Prostate gland (tissue), 2 donors: ENCODE results near the gene POLR3B. TPM values are rescaled to one million over a fixed set of nuclear protein-coding genes. Genes with fewer than 3 reads are reported as not detected.

Experiments used
- DNase-seq: peaks from one replicate; pipeline ENCODE4 v3.0.0-alpha.2; 2019; ENCODE audit warnings: low spot score
- H3K27ac ChIP-seq, 2 donors: fragments of 200-600 bp; sonication (generic); 2 replicates each; pipeline ENCODE4 v1.5.1; 2017 to 2019
- H3K27me3 ChIP-seq: fragments of 200-600 bp; sonication (generic); replicated peaks from 2 replicates; pipeline ENCODE4 v1.5.1; 2019; ENCODE audit not compliant: insufficient read depth
- H3K36me3 ChIP-seq, 2 donors: fragments of 200-600 bp; sonication (generic); 1 replicate in 1 of 2; 2 replicates in 1 of 2; pipeline versions ENCODE4 v1.5.1 to v1.8.1; 2017 to 2019
- H3K4me1 ChIP-seq: fragments of 200-600 bp; sonication (generic); replicated peaks from 2 replicates; pipeline ENCODE4 v1.5.1; 2019
- H3K4me3 ChIP-seq, 2 donors: fragments of 200-600 bp; sonication (generic); 2 replicates each; pipeline ENCODE4 v1.5.1; 2017 to 2019
- H3K9me3 ChIP-seq: fragments of 200-600 bp; sonication (generic); 2 replicates; pipeline ENCODE4 v1.5.1; 2017
- CTCF ChIP-seq, 4 experiments: fragments of 200-600 bp in 2 of 4; fragments of 450-650 bp in 2 of 4; sonication (generic) in 2 of 4; IDR thresholded peaks; 1 replicate in 3 of 4; 2 replicates in 1 of 4; pipeline ENCODE4 v1.5.1; 2016 to 2019; ENCODE audit warnings: antibody characterized with exemption in 4 of 4, mild to moderate bottlenecking in 2 of 4, moderate library complexity in 2 of 4
- POLR2A ChIP-seq: fragments of 450-650 bp; IDR thresholded peaks from one replicate; pipeline ENCODE4 v1.6.1; 2016; ENCODE audit warnings: antibody characterized with exemption, mild to moderate bottlenecking
- POLR2AphosphoS5 ChIP-seq: sonication (generic); formaldehyde crosslinking; IDR thresholded peaks from one replicate; pipeline ENCODE4 v1.6.1; 2017; ENCODE audit warnings: antibody characterized with exemption
- WGBS: methylation state at CpG from one replicate; pipeline ENCODE4 v1.1.5; 2018; 5-methylcytosine and 5-hydroxymethylcytosine counted together
- intact Hi-C: fragments of 100-400 bp; cut with DNase I; formaldehyde crosslinking; loops from one replicate; pipeline ENCODE4 v1.14.2; 2022
- total RNA-seq, 2 donors: library from RNA; depleted of rRNA; stranded (reverse); fragments of >200 nt; gene quantifications; one replicate each; pipeline ENCODE4 v1.1.0, GENCODE V29; 2016

The POLR3B gene
- total RNA-seq, 2 donors from 2014 or later: 8.6 to 9.5 TPM

GRCh38 chr12:106360400-106360994 is 2.9 kb downstream of the POLR3B start:
- Histone ChIP-seq H3K27me3 (no peaks in the 10 kb centered on the region), H3K36me3 (no peaks in the 10 kb centered on the region), H3K9me3 (no peaks in the 10 kb centered on the region), H3K4me1 (peaks cover 5% of the 10 kb centered on the region), H3K4me3 (no peak overlapping the region), H3K27ac (no peak overlapping the region)
- no peak for DNase-seq
- intact Hi-C loops: no loop called here
- 90% methylated on average over 5 of the region's 5 CpGs for WGBS
- TF ChIP-seq CTCF (IDR thresholded peaks at IDR 0.05) (no peak), POLR2AphosphoS5 (no peak), POLR2A (no peak)

- no peaks in the 10 kb centered on the region for H3K9me3 ChIP-seq
- intact Hi-C loops: no loop called here
- 87% methylated on average over 4 of the region's 4 CpGs for WGBS
- DNase-seq: no peak
- no peak overlapping the region for H3K4me3 ChIP-seq
- no peaks in the 10 kb centered on the region for H3K36me3 ChIP-seq
- H3K27me3 ChIP-seq: no peaks in the 10 kb centered on the region
- peaks cover 5% of the 10 kb centered on the region for H3K4me1 ChIP-seq
- TF ChIP-seq POLR2AphosphoS5 (no peak), CTCF (IDR thresholded peaks at IDR 0.05) (no peak), POLR2A (no peak)
- H3K27ac ChIP-seq: no peak overlapping the region
These were observed 5.4 kb downstream of the POLR3B start for GRCh38 chr12:106362971-106363370.

GRCh38 chr12:106364261-106364660 is 6.7 kb downstream of the POLR3B start:
- Histone ChIP-seq H3K36me3 (no peaks in the 10 kb centered on the region), H3K27ac (no peak overlapping the region), H3K9me3 (no peaks in the 10 kb centered on the region), H3K4me3 (no peak overlapping the region), H3K27me3 (no peaks in the 10 kb centered on the region), H3K4me1 (peaks cover 5% of the 10 kb centered on the region)
- intact Hi-C loops: no loop called here
- no peak for DNase-seq
- WGBS: 97% methylated on average over 4 of the region's 4 CpGs
- TF ChIP-seq POLR2AphosphoS5 (no peak), POLR2A (no peak), CTCF (IDR thresholded peaks at IDR 0.05) (no peak)

- H3K27me3 ChIP-seq: no peaks in the 10 kb centered on the region
- no peak for TF ChIP-seq POLR2AphosphoS5
- TF ChIP-seq CTCF (IDR thresholded peaks at IDR 0.05): no peak
- no peak for TF ChIP-seq POLR2A
- no peak overlapping the region for H3K27ac ChIP-seq
- no peaks in the 10 kb centered on the region for H3K4me1 ChIP-seq
- no peak overlapping the region for H3K4me3 ChIP-seq
- no peak for DNase-seq
- peaks cover 0 to 4% of the 10 kb centered on the region in 2 donors for H3K36me3 ChIP-seq
- no peaks in the 10 kb centered on the region for H3K9me3 ChIP-seq
- intact Hi-C loops: no loop called here
- 92% methylated on average over 6 of the region's 6 CpGs for WGBS
These were observed 12.2 kb downstream of the POLR3B start for GRCh38 chr12:106369624-106370346.

GRCh38 chr12:106378788-106379187 is 21.2 kb downstream of the POLR3B start:
- no peak for TF ChIP-seq CTCF (IDR thresholded peaks at IDR 0.05)
- no peak for TF ChIP-seq POLR2AphosphoS5
- no peak for TF ChIP-seq POLR2A
- Histone ChIP-seq H3K4me3 (no peak overlapping the region), H3K36me3 (no peaks in the 10 kb centered on the region), H3K9me3 (no peaks in the 10 kb centered on the region), H3K27me3 (no peaks in the 10 kb centered on the region), H3K27ac (no peak overlapping the region), H3K4me1 (no peaks in the 10 kb centered on the region)
- DNase-seq: no peak
- intact Hi-C loops: no loop called here
- 62% methylated on average over 4 of the region's 4 CpGs for WGBS
